Measurements from ENCODE around the gene GRAP. TPM values are rescaled to one million over a fixed set of nuclear protein-coding genes. Genes with fewer than 3 reads are reported as not detected.

Gene GRAP
- total RNA-seq, 4 donors from 2014 or later = 5.5 to 19.8 (median 10.5) TPM

DNA sequence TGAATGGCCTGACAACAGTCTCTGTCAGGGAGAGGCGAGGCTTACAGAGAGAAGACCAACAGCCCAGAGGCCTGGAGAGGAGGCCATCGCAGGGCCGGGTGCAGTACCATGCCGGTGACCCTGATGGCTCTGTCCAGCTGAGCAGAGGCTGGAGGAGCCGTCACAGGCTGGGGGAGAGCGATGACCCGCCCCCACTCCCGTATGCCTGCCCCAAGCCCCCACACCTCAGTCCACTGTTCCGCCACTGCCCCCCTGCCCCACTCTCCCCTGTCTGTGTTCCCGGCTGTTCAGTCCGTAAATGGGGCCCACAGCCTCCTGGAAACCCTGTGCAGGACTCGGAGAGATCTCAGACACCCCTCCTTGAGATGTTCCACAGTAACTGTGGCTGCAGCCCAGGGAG, 29.4 kb downstream of the GRAP start:
- intact Hi-C loops (cut with DNase I) = no loop called here
- no peak overlapping the region for H3K27ac ChIP-seq
- H3K27me3 ChIP-seq = no peaks in the 10 kb centered on the region
- 65 to 76% methylated on average over 4 to 12 of the region's 12 CpGs for WGBS, 2 donors
- peaks cover 0 to 4% of the 10 kb centered on the region in 2 donors for H3K4me1 ChIP-seq
- no peak overlapping the region for H3K4me3 ChIP-seq (replicated peaks in 1 of 3)
- DNase-seq = no peak
- TF ChIP-seq POLR2A (IDR thresholded peaks at IDR 0.05) = no peak
- TF ChIP-seq, protein P1, sequence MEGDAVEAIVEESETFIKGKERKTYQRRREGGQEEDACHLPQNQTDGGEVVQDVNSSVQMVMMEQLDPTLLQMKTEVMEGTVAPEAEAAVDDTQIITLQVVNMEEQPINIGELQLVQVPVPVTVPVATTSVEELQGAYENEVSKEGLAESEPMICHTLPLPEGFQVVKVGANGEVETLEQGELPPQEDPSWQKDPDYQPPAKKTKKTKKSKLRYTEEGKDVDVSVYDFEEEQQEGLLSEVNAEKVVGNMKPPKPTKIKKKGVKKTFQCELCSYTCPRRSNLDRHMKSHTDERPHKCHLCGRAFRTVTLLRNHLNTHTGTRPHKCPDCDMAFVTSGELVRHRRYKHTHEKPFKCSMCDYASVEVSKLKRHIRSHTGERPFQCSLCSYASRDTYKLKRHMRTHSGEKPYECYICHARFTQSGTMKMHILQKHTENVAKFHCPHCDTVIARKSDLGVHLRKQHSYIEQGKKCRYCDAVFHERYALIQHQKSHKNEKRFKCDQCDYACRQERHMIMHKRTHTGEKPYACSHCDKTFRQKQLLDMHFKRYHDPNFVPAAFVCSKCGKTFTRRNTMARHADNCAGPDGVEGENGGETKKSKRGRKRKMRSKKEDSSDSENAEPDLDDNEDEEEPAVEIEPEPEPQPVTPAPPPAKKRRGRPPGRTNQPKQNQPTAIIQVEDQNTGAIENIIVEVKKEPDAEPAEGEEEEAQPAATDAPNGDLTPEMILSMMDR (IDR thresholded peaks at IDR 0.05) = no peak
- no peaks in the 10 kb centered on the region for H3K9me3 ChIP-seq
- no peaks in the 10 kb centered on the region for H3K36me3 ChIP-seq

DNA sequence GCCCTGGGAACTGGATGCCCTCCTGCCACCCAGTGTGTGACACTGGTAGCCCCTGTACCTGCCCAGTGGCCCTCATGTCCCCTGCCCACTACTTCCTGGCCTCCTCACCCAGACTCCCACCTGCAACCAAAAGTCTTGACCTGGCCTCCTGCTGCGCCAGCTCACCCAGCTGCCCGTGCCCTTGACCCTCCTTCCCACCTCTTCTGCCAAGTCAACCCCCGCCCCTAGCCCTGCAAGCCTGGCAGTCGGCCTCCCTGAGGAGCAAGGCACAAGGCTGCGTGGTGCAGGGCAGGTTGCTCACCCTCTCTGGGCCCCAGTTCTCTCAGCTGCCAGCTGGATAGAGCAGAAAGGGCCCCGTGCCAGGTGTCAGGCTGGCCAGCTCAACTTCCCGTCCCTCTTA, 29.9 kb downstream of the GRAP start:
- Histone ChIP-seq H3K27me3 (no peaks in the 10 kb centered on the region), H3K9me3 (no peaks in the 10 kb centered on the region), H3K27ac (no peak overlapping the region), H3K4me1 (peaks cover 0 to 4% of the 10 kb centered on the region in 2 donors), H3K36me3 (no peaks in the 10 kb centered on the region), H3K4me3 (replicated peaks in 1 of 3) (no peak overlapping the region)
- no peak for DNase-seq
- intact Hi-C loops (cut with DNase I) = no loop called here
- TF ChIP-seq, protein P1 (IDR thresholded peaks at IDR 0.05) = no peak
- TF ChIP-seq POLR2A (IDR thresholded peaks at IDR 0.05) = no peak
- 80 to 85% methylated on average over 7 of the region's 7 CpGs for WGBS, 2 donors

DNA sequence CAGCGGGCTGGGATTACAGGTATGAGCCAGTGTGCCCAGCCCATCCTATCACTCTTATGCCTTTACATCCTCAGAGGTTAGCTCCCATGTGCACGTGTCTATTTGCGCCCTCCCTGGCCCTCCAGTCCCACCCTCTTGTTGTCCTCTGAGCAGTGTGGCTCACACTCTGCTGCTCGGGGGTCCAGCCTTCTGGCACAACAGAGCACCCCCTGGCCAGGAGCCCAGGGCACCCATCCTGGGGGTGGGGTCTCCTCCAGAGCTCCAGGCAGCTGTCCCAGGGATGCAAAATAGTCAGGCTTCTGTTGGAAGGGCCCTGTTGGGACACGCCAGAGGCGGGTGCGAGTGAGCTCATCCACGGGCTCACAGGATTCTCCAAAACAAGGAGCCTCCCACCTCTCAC, 30.5 kb downstream of the GRAP start:
- no peaks in the 10 kb centered on the region for H3K9me3 ChIP-seq
- 87 to 88% methylated on average over 7 to 8 of the region's 8 CpGs for WGBS, 2 donors
- H3K4me3 ChIP-seq (replicated peaks in 1 of 3) = no peak overlapping the region
- TF ChIP-seq, protein P1 (IDR thresholded peaks at IDR 0.05) = no peak
- no peak for TF ChIP-seq POLR2A (IDR thresholded peaks at IDR 0.05)
- DNase-seq = no peak
- intact Hi-C loops (cut with DNase I) = no loop called here
- no peak overlapping the region for H3K27ac ChIP-seq
- H3K36me3 ChIP-seq = no peaks in the 10 kb centered on the region
- peaks cover 0 to 4% of the 10 kb centered on the region in 2 donors for H3K4me1 ChIP-seq
- no peaks in the 10 kb centered on the region for H3K27me3 ChIP-seq

DNA sequence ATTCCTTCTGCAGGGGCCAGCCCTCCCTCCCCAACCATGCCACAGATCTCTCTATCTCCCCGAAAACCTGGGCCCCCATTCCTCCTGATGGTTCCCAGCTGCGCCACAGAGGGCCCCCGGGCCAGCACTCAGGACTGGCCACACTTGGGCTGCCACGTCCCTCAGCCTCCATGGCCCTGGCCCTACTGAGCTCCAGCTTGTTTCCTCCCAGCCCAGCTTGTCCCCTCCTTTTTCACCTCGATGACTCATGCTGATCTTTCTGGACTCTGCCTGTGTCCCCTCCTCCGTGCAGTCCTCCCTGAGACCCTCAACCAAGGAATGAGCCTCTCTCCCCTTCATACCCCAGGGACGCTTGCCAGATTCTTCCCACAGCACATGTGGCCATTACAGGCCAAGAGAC, 31.3 kb downstream of the GRAP start:
- H3K27me3 ChIP-seq = no peaks in the 10 kb centered on the region
- no peaks in the 10 kb centered on the region for H3K36me3 ChIP-seq
- H3K4me1 ChIP-seq = no peaks in the 10 kb centered on the region
- TF ChIP-seq, protein P1 (IDR thresholded peaks at IDR 0.05) = no peak
- TF ChIP-seq POLR2A (IDR thresholded peaks at IDR 0.05) = no peak
- H3K27ac ChIP-seq = no peak overlapping the region
- intact Hi-C loops (cut with DNase I) = no loop called here
- WGBS, 2 donors = 81 to 84% methylated on average over 7 of the region's 7 CpGs
- DNase-seq = no peak
- H3K4me3 ChIP-seq (replicated peaks in 1 of 3) = no peak overlapping the region
- no peaks in the 10 kb centered on the region for H3K9me3 ChIP-seq

DNA sequence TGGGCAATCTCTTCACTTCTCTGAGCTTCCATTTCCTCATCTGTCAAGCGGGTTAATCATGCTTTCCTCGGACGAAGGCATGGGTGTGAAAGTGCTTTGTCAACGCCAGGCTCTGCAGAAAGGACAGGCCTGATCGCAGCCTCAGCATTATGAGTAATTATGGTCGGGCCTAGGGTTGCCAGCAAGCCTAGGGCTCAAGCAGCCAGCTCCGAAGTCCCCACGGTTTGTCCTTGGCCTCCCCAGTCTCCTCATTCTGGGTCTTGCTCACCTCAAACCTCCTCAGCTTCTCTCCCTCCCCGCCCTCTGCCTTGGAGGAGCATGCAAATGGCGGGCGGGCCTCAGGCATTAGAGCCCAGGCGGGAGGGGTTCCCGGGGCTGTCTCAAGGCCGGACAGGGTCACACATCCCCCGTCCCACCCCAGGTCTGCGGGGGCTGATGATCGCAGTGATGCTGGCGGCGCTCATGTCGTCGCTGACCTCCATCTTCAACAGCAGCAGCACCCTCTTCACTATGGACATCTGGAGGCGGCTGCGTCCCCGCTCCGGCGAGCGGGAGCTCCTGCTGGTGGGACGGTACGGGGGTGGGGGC, 32.0 kb downstream of the GRAP start:
- DNase-seq = no peak
- WGBS, 2 donors = 80 to 84% methylated on average over 19 to 28 of the region's 29 CpGs
- intact Hi-C loops (cut with DNase I) = no loop called here
- no peaks in the 10 kb centered on the region for H3K9me3 ChIP-seq
- no peak overlapping the region for H3K4me3 ChIP-seq (replicated peaks in 1 of 3)
- no peaks in the 10 kb centered on the region for H3K27me3 ChIP-seq
- no peaks in the 10 kb centered on the region for H3K36me3 ChIP-seq
- TF ChIP-seq POLR2A (IDR thresholded peaks at IDR 0.05) = no peak
- TF ChIP-seq, protein P1 (IDR thresholded peaks at IDR 0.05) = no peak
- no peaks in the 10 kb centered on the region for H3K4me1 ChIP-seq
- H3K27ac ChIP-seq = no peak overlapping the region
